K562 (cell line): Measurements from ENCODE around the gene PELI2. TPM values are rescaled to one million over a fixed set of nuclear protein-coding genes. Genes with fewer than 3 reads are reported as not detected.
A peak's percentile ranks its signal among the peaks of the same experiment; 100 is the strongest.

Experiments
- ATAC-seq: fragments of 200-7000 bp; cut with Tn5 transposase; 3 replicates; pipeline ENCODE4 v1.9.1; 2020; ENCODE audit warnings: moderate library complexity
- BruUV-seq: library from RNA; stranded (reverse); fragments of 400-500 nt; replicated peaks from 2 replicates; lab custom pipeline; 2021; lab: Mats Ljungman, UMichigan
- CTCF ChIA-PET: fragments of 300-600 bp; formaldehyde crosslinking; extraction: SDS; loops from one replicate; lab custom pipeline; 2021; ENCODE audit warnings: low intra/inter-chr PET ratio; lab: Yijun Ruan, JAX
- POLR2A ChIA-PET: fragments of 300-600, 350-650 bp; sonication (Branson Sonifier 250); formaldehyde crosslinking; extraction: SDS; loops from one replicate; lab custom pipeline; 2021; ENCODE audit warnings: antibody characterized with exemption, inconsistent platforms; lab: Yijun Ruan, JAX
- DNase-seq, 4 experiments: peaks; one replicate each; pipeline versions ENCODE4 v3.0.0 to v3.0.0-alpha.2; 2011 to 2018; ENCODE audit warnings: low spot score in 3 of 4, mixed read lengths in 3 of 4; ENCODE audit errors: extremely low read depth in 1 of 4
- FAIRE-seq: peaks from 2 replicates; lab custom pipeline; 2011; peaks lifted over from hg19 to GRCh38; lab: Jason Lieb, UNC
- H2AFZ ChIP-seq: 2 replicates; pipeline ENCODE4 v1.6.0; 2011; ENCODE audit warnings: low read depth, low read length, control low read depth, inconsistent platforms
- H3K27ac ChIP-seq: fragments of 200-600 bp; 3 replicates; pipeline ENCODE4 v1.8.0; 2011; ENCODE audit warnings: low read depth, mild to moderate bottlenecking, control low read depth, inconsistent platforms, low read length, moderate library complexity, mixed read lengths; ENCODE audit errors: extremely low read depth
- H3K27me3 ChIP-seq, 2 experiments: fragments of 300-600 bp in 1 of 2; 2 replicates in 1 of 2; 3 replicates in 1 of 2; pipeline versions ENCODE4 v1.6.0 to v1.8.0; 2011; ENCODE audit warnings: inconsistent platforms in 2 of 2, low read length in 2 of 2, mild to moderate bottlenecking in 1 of 2, mixed read lengths in 1 of 2, moderate library complexity in 1 of 2; ENCODE audit not compliant: control insufficient read depth in 2 of 2, insufficient read depth in 2 of 2
- H3K36me3 ChIP-seq: fragments of 300-600 bp; 3 replicates; pipeline ENCODE4 v1.8.0; 2011; ENCODE audit warnings: mild to moderate bottlenecking, low read length, inconsistent platforms; ENCODE audit not compliant: control insufficient read depth, insufficient read depth
- H3K4me1 ChIP-seq, 2 experiments: fragments of 200-600 bp in 1 of 2; replicated peaks in 1 of 2; 2 replicates in 1 of 2; 3 replicates in 1 of 2; pipeline versions ENCODE4 v1.5.1 to v1.8.0; 2011; ENCODE audit warnings: inconsistent platforms in 2 of 2, low read length in 2 of 2, mild to moderate bottlenecking in 1 of 2, mixed read lengths in 1 of 2, moderate library complexity in 1 of 2; ENCODE audit not compliant: control insufficient read depth in 2 of 2, insufficient read depth in 2 of 2
- H3K4me2 ChIP-seq: 2 replicates; pipeline ENCODE4 v1.6.1; 2011; ENCODE audit warnings: low read length, control low read depth, inconsistent platforms, mixed read lengths; ENCODE audit not compliant: insufficient read depth
- H3K4me3 ChIP-seq: fragments of 200-600 bp; sonication (generic), shearing (Covaris generic); 2 replicates; pipeline ENCODE4 v1.5.1; 2016; ENCODE audit warnings: control low read depth, inconsistent platforms
- H3K79me2 ChIP-seq: fragments of 200-600 bp; 3 replicates; pipeline ENCODE4 v1.8.0; 2011; ENCODE audit warnings: low read length, inconsistent platforms; ENCODE audit not compliant: control insufficient read depth, insufficient read depth
- H3K9ac ChIP-seq, 2 experiments: 2 replicates each; pipeline versions ENCODE4 v1.6.0 to v1.6.1; 2011; ENCODE audit warnings: low read depth in 2 of 2, low read length in 2 of 2, control low read depth in 1 of 2, inconsistent platforms in 1 of 2, mild to moderate bottlenecking in 1 of 2, mixed read lengths in 1 of 2; ENCODE audit not compliant: insufficient read depth in 1 of 2
- H3K9me1 ChIP-seq: one replicate; pipeline ENCODE4 v1.6.0; 2011; ENCODE audit warnings: inconsistent platforms, mild to moderate bottlenecking, low read length, moderate library complexity; ENCODE audit not compliant: control insufficient read depth, insufficient read depth
- H3K9me3 ChIP-seq: replicated peaks from 2 replicates; pipeline ENCODE4 v1.5.1; 2011; ENCODE audit warnings: low read depth, low read length, inconsistent platforms; ENCODE audit not compliant: control insufficient read depth, insufficient read depth
- H4K20me1 ChIP-seq: replicated peaks from 2 replicates; pipeline ENCODE4 v1.6.1; 2011; ENCODE audit warnings: low read length, inconsistent platforms, mixed read lengths; ENCODE audit not compliant: control insufficient read depth, insufficient read depth
- CEBPG ChIP-seq, 3 experiments: fragments of 200-800 bp in 1 of 3; sonication (Bioruptor generic) in 1 of 3; sonication (generic) in 1 of 3; formaldehyde crosslinking in 1 of 3; IDR thresholded peaks in 2 of 3; conservative IDR thresholded peaks in 1 of 3; 2 replicates each; pipeline versions ENCODE4 v1.6.1 to v1.8.0; 2016 to 2022; ENCODE audit warnings: missing compliant biosample characterization in 2 of 3, missing genetic modification characterization in 2 of 3, mild to moderate bottlenecking in 1 of 3, missing genetic modification reagents in 1 of 3
- MCM3 ChIP-seq: fragments of 450-650 bp; IDR thresholded peaks from 2 replicates; pipeline ENCODE4 v1.6.1; 2016
- MYNN ChIP-seq, 2 experiments: sonication (generic); formaldehyde crosslinking in 1 of 2; IDR thresholded peaks; 2 replicates each; pipeline versions ENCODE4 v1.5.0 to v1.6.1; 2016 to 2020; ENCODE audit warnings: antibody characterized with exemption in 1 of 2, missing genetic modification reagents in 1 of 2
- NR4A1 ChIP-seq, 2 experiments: fragments of 250-450 bp in 1 of 2; fragments of 450-650 bp in 1 of 2; sonication (Bioruptor Pico) in 1 of 2; IDR thresholded peaks; 2 replicates each; pipeline versions ENCODE4 v1.4.0 to v1.6.1; 2016 to 2020; ENCODE audit warnings: mild to moderate bottlenecking in 2 of 2, missing compliant biosample characterization in 1 of 2, missing genetic modification characterization in 1 of 2, moderate library complexity in 1 of 2
- TBL1XR1 ChIP-seq, 2 experiments: IDR thresholded peaks; 2 replicates each; pipeline ENCODE4 v1.6.1; 2012; ENCODE audit warnings: improper control_type of control experiment in 2 of 2, low read length in 2 of 2, mild to moderate bottlenecking in 1 of 2
- ZNF232 ChIP-seq: sonication (generic); formaldehyde crosslinking; IDR thresholded peaks from 2 replicates; pipeline ENCODE4 v1.8.0; 2022; ENCODE audit warnings: mild to moderate bottlenecking, missing genetic modification reagents
- ZNF583 ChIP-seq: fragments of 250-450 bp; sonication (Bioruptor Pico); IDR thresholded peaks from 2 replicates; pipeline ENCODE4 v1.4.0; 2020
- ZSCAN32 ChIP-seq: fragments of 450-650 bp; formaldehyde crosslinking; IDR thresholded peaks from 2 replicates; pipeline ENCODE4 v1.4.0; 2020; ENCODE audit warnings: mild to moderate bottlenecking, moderate library complexity
- WGBS: fragments of 100-300 bp; shearing (Covaris generic); methylation state at CpG from one replicate; pipeline ENCODE4 v1.1.6; 2016; ENCODE audit warnings: low coverage, mixed read lengths; ENCODE audit not compliant: insufficient coverage; ENCODE audit errors: missing lambda C conversion rate; 5-methylcytosine and 5-hydroxymethylcytosine counted together
- in situ Hi-C: fragments of 300-500 bp; cut with MboI; formaldehyde crosslinking; loops from 4 replicates; pipeline ENCODE4 v1.15.0; 2018; ENCODE audit warnings: inconsistent platforms, mixed read lengths
- intact Hi-C: fragments of 100-400 bp; cut with micrococcal nuclease; formaldehyde crosslinking; loops from 2 replicates; pipeline ENCODE4 v1.14.2; 2022
- polyA plus RNA-seq, 8 experiments: library from polyadenylated mRNA; depleted of rRNA in 4 of 8; stranded (reverse) in 5 of 8; unstranded in 3 of 8; fragments of >200 nt; fragmentation: Nextera tagmentation in 2 of 8; fragmentation: Illumina TruSeq in 1 of 8; extraction: Ambion mirVana in 2 of 8; extraction: Trizol in 1 of 8; gene quantifications; 2 replicates each; pipeline versions ENCODE4 v1.2.1 to v1.2.3, GENCODE V29; 2011 to 2014; ENCODE audit warnings: inconsistent platforms in 1 of 8, missing spikeins in 1 of 8
- total RNA-seq, 7 experiments: library from RNA; depleted of rRNA in 6 of 7; stranded (reverse); fragments of >200 nt in 6 of 7; fragmentation: Illumina TruSeq in 2 of 7; extraction: Trizol in 2 of 7; gene quantifications; 2 replicates each; pipeline versions ENCODE4 v1.2.1 to v1.2.3, GENCODE V29; 2011 to 2021; ENCODE audit warnings: low replicate concordance in 1 of 7

PELI2 gene
- total and polyA plus RNA-seq, 9 of the 15 experiments (the other 6 are each of a cell fraction or from before 2014, with no cell fraction given), result 0.20 to 1.5 (median 0.44) TPM

DNA sequence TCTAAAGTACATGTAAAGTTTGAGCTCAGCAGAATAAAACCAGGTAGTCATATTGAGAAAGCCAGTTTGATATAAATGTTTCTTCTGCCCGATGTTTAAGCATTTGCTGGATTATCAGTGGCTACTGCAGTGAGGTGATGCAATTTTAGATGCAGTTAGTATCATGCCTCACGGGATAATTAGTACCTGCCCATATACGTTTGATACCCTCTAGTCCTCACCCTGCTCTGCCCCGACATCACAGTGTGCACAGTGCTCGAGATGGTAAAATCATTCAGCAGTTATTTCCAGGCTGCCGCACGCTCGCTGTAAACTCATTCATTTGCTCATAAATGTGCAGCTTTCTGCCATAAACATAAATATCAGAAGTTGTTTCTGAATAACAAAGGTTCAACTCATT, 152.7 kb downstream of the PELI2 start:
- no peak for DNase-seq
- H3K27me3 ChIP-seq, result no peaks in the 10 kb centered on the region; a peak in 1 of 5 replicates
- BruUV-seq, result no TSS peak
- no peak overlapping the region for H3K4me2 ChIP-seq
- POLR2A ChIA-PET, result no interaction called here
- in situ Hi-C loops (no loop called here), intact Hi-C loops (no loop called here)
- no peaks in the 10 kb centered on the region for H3K4me1 ChIP-seq
- H3K9ac ChIP-seq, result no peak overlapping the region
- H3K4me3 ChIP-seq, result no peak overlapping the region
- no peaks in the 10 kb centered on the region for H4K20me1 ChIP-seq
- no peaks in the 10 kb centered on the region for H3K9me1 ChIP-seq
- no peak overlapping the region for H2AFZ ChIP-seq
- WGBS, result 7% methylated on average over 8 of the region's 8 CpGs
- no peaks in the 10 kb centered on the region for H3K79me2 ChIP-seq
- no peak for FAIRE-seq
- no peak overlapping the region for H3K27ac ChIP-seq
- TF ChIP-seq TBL1XR1 (IDR thresholded peaks at IDR 0.05; ENCODE audit: low read length in 2 of 2) (no peak), ZSCAN32 (CRISPR knock-in tag) (no peak), MYNN (IDR thresholded peaks at IDR 0.05) (no peak), MYNN (CRISPR knock-in tag; IDR thresholded peaks at IDR 0.05) (no peak), CEBPG (CRISPR knock-in tag; IDR thresholded peaks at IDR 0.05) (no peak), CEBPG (tag; conservative IDR thresholded peaks at IDR 0.05 in 1 of 2, IDR thresholded peaks at IDR 0.05 in 1 of 2) (peak in 1 of 2 experiments; percentile 49; a peak in 1 of 4 replicates), NR4A1 (CRISPR knock-in tag; IDR thresholded peaks at IDR 0.05) (no peak), NR4A1 (tag; IDR thresholded peaks at IDR 0.05) (no peak), MCM3 (no peak), ZNF232 (CRISPR knock-in tag) (no peak), ZNF583 (CRISPR knock-in tag) (no peak)
- TF ChIP-seq, all 486 proteins: peak for 1
- H3K36me3 ChIP-seq, result no peaks in the 10 kb centered on the region
- H3K9me3 ChIP-seq, result no peaks in the 10 kb centered on the region
- ATAC-seq, result no peak
- CTCF ChIA-PET, result no interaction called here
